ENCODE data around the gene RNF213.

Gene RNF213

GRCh38 chr17:80262775-80263244 is 2.2 kb downstream of the RNF213 start:
- Histone ChIP-seq H3K9ac (ENCODE audit: low read length in 2 of 2) (peak overlapping the region in 1 of 2 donors; percentile 51), H3K4me3 (ENCODE audit: low read length in 2 of 2) (peak overlapping the region; percentile 71 to 80), H3K27ac (ENCODE audit: low read length) (peak overlapping the region; percentile 82), H3K27me3 (ENCODE audit: control insufficient read depth in 1 of 2, insufficient read depth in 2 of 2, low read length in 2 of 2) (no peaks in the 10 kb centered on the region), H3K9me3 (ENCODE audit: control insufficient read depth in 2 of 2, low read length in 2 of 2) (no peaks in the 10 kb centered on the region), H3K36me3 (ENCODE audit: control insufficient read depth in 2 of 2, insufficient read depth in 2 of 2, low read length in 2 of 2) (peaks cover 3 to 9% of the 10 kb centered on the region in 2 donors), H3K4me1 (ENCODE audit: control insufficient read depth, insufficient read depth, low read length) (peaks cover 37% of the 10 kb centered on the region)

- peaks cover 3 to 9% of the 10 kb centered on the region in 2 donors for H3K36me3 ChIP-seq (ENCODE audit: control insufficient read depth in 2 of 2, insufficient read depth in 2 of 2, low read length in 2 of 2)
- peak overlapping the region; percentile 71 to 80 for H3K4me3 ChIP-seq (ENCODE audit: low read length in 2 of 2)
- peak overlapping the region; percentile 82 for H3K27ac ChIP-seq (ENCODE audit: low read length)
- H3K9ac ChIP-seq (ENCODE audit: low read length in 2 of 2): peak overlapping the region; percentile 47 to 51
- no peaks in the 10 kb centered on the region for H3K9me3 ChIP-seq (ENCODE audit: control insufficient read depth in 2 of 2, low read length in 2 of 2)
- H3K27me3 ChIP-seq (ENCODE audit: control insufficient read depth in 1 of 2, insufficient read depth in 2 of 2, low read length in 2 of 2): no peaks in the 10 kb centered on the region
- peaks cover 37% of the 10 kb centered on the region for H3K4me1 ChIP-seq (ENCODE audit: control insufficient read depth, insufficient read depth, low read length)
Observed at GRCh38 chr17:80263253-80264204, 2.9 kb downstream of the RNF213 start.

DNA sequence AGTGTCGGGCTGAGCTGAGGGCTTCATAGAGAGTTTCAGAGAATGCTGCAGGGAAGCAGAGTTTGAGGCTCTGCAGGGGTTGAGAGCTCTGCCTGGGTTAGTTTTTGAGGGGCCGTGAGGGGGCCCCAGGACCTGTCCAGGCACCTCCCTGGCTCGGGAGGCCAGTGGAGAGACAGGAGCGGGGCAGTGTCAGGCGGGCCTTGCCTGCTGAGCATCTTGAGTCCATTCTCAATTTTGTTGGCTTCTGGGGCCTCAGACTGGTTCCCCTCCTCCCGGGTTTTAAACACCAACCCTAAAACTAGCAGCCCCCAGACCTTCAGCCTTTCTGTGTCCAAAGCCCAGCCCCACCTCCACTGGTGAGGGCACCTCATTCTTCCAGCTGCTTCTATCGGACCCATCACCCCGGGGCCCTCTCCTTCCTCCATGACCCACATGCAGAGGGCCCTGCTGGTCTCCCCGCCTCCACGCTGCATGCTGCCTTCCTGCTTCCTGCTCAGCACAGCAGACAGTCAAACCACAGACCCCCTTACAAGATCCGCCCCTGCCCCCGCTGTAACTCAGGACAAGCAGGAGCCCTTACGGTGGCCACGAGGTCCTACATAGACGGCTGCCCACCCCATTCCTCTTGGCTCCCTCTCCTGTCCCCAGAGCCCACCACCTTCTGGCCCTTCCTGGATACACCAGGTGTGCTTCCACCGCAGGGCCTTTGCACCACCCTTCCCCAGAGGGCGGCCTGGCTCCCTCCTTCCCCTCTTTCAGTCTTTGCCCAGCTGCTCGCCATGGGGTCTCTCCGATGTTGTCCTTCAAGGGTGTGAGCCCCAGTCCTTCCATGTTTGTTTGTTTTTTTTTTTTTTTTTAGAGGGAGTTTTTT is 3.8 kb downstream of the RNF213 start:
- peaks cover 11 to 17% of the 10 kb centered on the region in 2 donors for H3K36me3 ChIP-seq (ENCODE audit: control insufficient read depth in 2 of 2, insufficient read depth in 2 of 2, low read length in 2 of 2)
- H3K9ac ChIP-seq (ENCODE audit: low read length in 2 of 2): no peak overlapping the region
- H3K4me1 ChIP-seq (ENCODE audit: control insufficient read depth, insufficient read depth, low read length): peaks cover 37% of the 10 kb centered on the region
- peak overlapping the region in 1 of 2 donors; percentile 71 for H3K4me3 ChIP-seq (ENCODE audit: low read length in 2 of 2)
- no peaks in the 10 kb centered on the region for H3K27me3 ChIP-seq (ENCODE audit: control insufficient read depth in 1 of 2, insufficient read depth in 2 of 2, low read length in 2 of 2)
- H3K27ac ChIP-seq (ENCODE audit: low read length): peak overlapping the region; percentile 46
- H3K9me3 ChIP-seq (ENCODE audit: control insufficient read depth in 2 of 2, low read length in 2 of 2): no peaks in the 10 kb centered on the region

- Histone ChIP-seq H3K27me3 (ENCODE audit: control insufficient read depth in 1 of 2, insufficient read depth in 2 of 2, low read length in 2 of 2) (no peaks in the 10 kb centered on the region), H3K27ac (ENCODE audit: low read length) (no peak overlapping the region), H3K9ac (ENCODE audit: low read length in 2 of 2) (no peak overlapping the region), H3K4me1 (ENCODE audit: control insufficient read depth, insufficient read depth, low read length) (peaks cover 30% of the 10 kb centered on the region), H3K4me3 (ENCODE audit: low read length in 2 of 2) (no peak overlapping the region), H3K9me3 (ENCODE audit: control insufficient read depth in 2 of 2, low read length in 2 of 2) (no peaks in the 10 kb centered on the region), H3K36me3 (ENCODE audit: control insufficient read depth in 2 of 2, insufficient read depth in 2 of 2, low read length in 2 of 2) (peaks cover 18 to 22% of the 10 kb centered on the region in 2 donors)
Observed at GRCh38 chr17:80265205-80266068, 4.8 kb downstream of the RNF213 start.

GRCh38 chr17:80267391-80267790 is 6.7 kb downstream of the RNF213 start:
- no peak overlapping the region for H3K4me3 ChIP-seq (ENCODE audit: low read length in 2 of 2)
- no peak overlapping the region for H3K27ac ChIP-seq (ENCODE audit: low read length)
- H3K9ac ChIP-seq (ENCODE audit: low read length in 2 of 2): no peak overlapping the region
- no peaks in the 10 kb centered on the region for H3K9me3 ChIP-seq (ENCODE audit: control insufficient read depth in 2 of 2, low read length in 2 of 2)
- no peaks in the 10 kb centered on the region for H3K27me3 ChIP-seq (ENCODE audit: control insufficient read depth in 1 of 2, insufficient read depth in 2 of 2, low read length in 2 of 2)
- peaks cover 18 to 22% of the 10 kb centered on the region in 2 donors for H3K36me3 ChIP-seq (ENCODE audit: control insufficient read depth in 2 of 2, insufficient read depth in 2 of 2, low read length in 2 of 2)
- H3K4me1 ChIP-seq (ENCODE audit: control insufficient read depth, insufficient read depth, low read length): peaks cover 20% of the 10 kb centered on the region

DNA sequence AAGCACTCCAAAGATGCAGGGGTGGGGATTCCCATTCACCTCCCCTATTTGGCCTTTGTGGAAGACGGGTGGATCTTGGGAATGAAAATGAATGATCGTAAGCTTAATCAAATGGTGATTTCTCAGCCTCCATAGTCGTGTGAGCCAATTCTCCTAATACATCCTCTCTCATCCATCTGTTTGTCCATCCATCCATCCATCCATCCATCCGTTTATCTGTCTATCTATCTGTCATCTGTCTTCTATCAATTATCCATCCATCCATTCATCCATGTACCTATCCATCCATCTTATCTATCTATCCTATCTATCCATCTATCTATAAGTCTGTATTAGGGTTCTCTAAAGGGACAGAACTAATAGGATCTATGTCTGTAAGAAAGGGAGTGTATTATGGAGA is 7.8 kb downstream of the RNF213 start:
- Histone ChIP-seq H3K9ac (ENCODE audit: low read length in 2 of 2) (no peak overlapping the region), H3K27ac (ENCODE audit: low read length) (no peak overlapping the region), H3K36me3 (ENCODE audit: control insufficient read depth in 2 of 2, insufficient read depth in 2 of 2, low read length in 2 of 2) (peaks cover 18 to 22% of the 10 kb centered on the region in 2 donors), H3K4me1 (ENCODE audit: control insufficient read depth, insufficient read depth, low read length) (peaks cover 10% of the 10 kb centered on the region), H3K9me3 (ENCODE audit: control insufficient read depth in 2 of 2, low read length in 2 of 2) (no peaks in the 10 kb centered on the region), H3K4me3 (ENCODE audit: low read length in 2 of 2) (no peak overlapping the region), H3K27me3 (ENCODE audit: control insufficient read depth in 1 of 2, insufficient read depth in 2 of 2, low read length in 2 of 2) (no peaks in the 10 kb centered on the region)

DNA sequence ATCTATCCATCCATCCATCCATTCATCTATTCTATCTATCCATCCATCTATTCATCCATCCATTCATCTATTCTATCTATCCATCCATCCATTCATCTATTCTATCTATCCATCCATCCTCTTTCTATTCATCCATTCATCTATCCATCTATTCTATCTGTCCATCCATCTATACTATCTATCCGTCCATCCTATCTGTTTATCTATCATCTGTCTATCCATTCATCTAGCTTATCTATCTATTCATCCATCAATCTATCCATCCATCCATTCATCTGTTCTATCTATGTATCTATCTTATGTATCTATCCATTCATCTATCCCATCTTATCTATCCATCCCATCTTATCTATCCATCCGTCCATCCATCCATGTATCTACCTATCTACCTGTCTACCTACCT is 8.8 kb downstream of the RNF213 start:
- Histone ChIP-seq H3K27ac (ENCODE audit: low read length) (no peak overlapping the region), H3K4me1 (ENCODE audit: control insufficient read depth, insufficient read depth, low read length) (peaks cover 1% of the 10 kb centered on the region), H3K9me3 (ENCODE audit: control insufficient read depth in 2 of 2, low read length in 2 of 2) (no peaks in the 10 kb centered on the region), H3K27me3 (ENCODE audit: control insufficient read depth in 1 of 2, insufficient read depth in 2 of 2, low read length in 2 of 2) (no peaks in the 10 kb centered on the region), H3K36me3 (ENCODE audit: control insufficient read depth in 2 of 2, insufficient read depth in 2 of 2, low read length in 2 of 2) (peaks cover 21 to 22% of the 10 kb centered on the region in 2 donors), H3K4me3 (ENCODE audit: low read length in 2 of 2) (no peak overlapping the region), H3K9ac (ENCODE audit: low read length in 2 of 2) (no peak overlapping the region)

GRCh38 chr17:80270104-80270503 is 9.5 kb downstream of the RNF213 start:
- no peak overlapping the region for H3K4me3 ChIP-seq (ENCODE audit: low read length in 2 of 2)
- no peak overlapping the region for H3K9ac ChIP-seq (ENCODE audit: low read length in 2 of 2)
- no peaks in the 10 kb centered on the region for H3K27me3 ChIP-seq (ENCODE audit: control insufficient read depth in 1 of 2, insufficient read depth in 2 of 2, low read length in 2 of 2)
- no peaks in the 10 kb centered on the region for H3K9me3 ChIP-seq (ENCODE audit: control insufficient read depth in 2 of 2, low read length in 2 of 2)
- H3K36me3 ChIP-seq (ENCODE audit: control insufficient read depth in 2 of 2, insufficient read depth in 2 of 2, low read length in 2 of 2): peaks cover 21 to 22% of the 10 kb centered on the region in 2 donors
- H3K27ac ChIP-seq (ENCODE audit: low read length): no peak overlapping the region
- H3K4me1 ChIP-seq (ENCODE audit: control insufficient read depth, insufficient read depth, low read length): no peaks in the 10 kb centered on the region

- no peak overlapping the region for H3K4me3 ChIP-seq (ENCODE audit: low read length in 2 of 2)
- H3K4me1 ChIP-seq (ENCODE audit: control insufficient read depth, insufficient read depth, low read length): no peaks in the 10 kb centered on the region
- no peaks in the 10 kb centered on the region for H3K9me3 ChIP-seq (ENCODE audit: control insufficient read depth in 2 of 2, low read length in 2 of 2)
- H3K27ac ChIP-seq (ENCODE audit: low read length): no peak overlapping the region
- peaks cover 15 to 18% of the 10 kb centered on the region in 2 donors for H3K36me3 ChIP-seq (ENCODE audit: control insufficient read depth in 2 of 2, insufficient read depth in 2 of 2, low read length in 2 of 2)
- H3K9ac ChIP-seq (ENCODE audit: low read length in 2 of 2): no peak overlapping the region
- H3K27me3 ChIP-seq (ENCODE audit: control insufficient read depth in 1 of 2, insufficient read depth in 2 of 2, low read length in 2 of 2): no peaks in the 10 kb centered on the region
Observed at GRCh38 chr17:80270836-80271235, 10.2 kb downstream of the RNF213 start.

DNA sequence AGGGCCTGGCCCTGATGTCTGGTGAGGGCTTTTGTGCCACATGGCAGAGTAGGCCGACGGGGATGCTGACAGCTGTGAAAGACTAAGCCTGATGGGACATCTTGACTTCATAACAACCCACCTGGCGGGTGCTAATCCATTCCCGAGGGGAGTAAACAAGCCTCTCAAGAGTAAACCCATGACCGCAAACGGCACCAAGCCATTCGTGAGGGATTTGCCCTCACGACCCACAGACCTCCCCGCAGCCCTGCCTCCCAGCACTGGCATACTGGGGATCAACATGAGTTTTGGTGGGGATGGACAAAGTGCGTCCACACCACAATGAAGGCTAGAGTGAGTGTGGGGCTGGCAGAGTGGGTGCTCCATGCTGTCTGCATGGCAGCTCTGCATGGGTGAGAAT is 11.7 kb downstream of the RNF213 start:
- H3K36me3 ChIP-seq (ENCODE audit: control insufficient read depth in 2 of 2, insufficient read depth in 2 of 2, low read length in 2 of 2): peaks cover 17 to 18% of the 10 kb centered on the region in 2 donors

More for the DNA sequence above, 11.7 kb downstream of the RNF213 start:
- no peak overlapping the region for H3K27ac ChIP-seq (ENCODE audit: low read length)
- no peaks in the 10 kb centered on the region for H3K27me3 ChIP-seq (ENCODE audit: control insufficient read depth in 1 of 2, insufficient read depth in 2 of 2, low read length in 2 of 2)
- no peak overlapping the region for H3K4me3 ChIP-seq (ENCODE audit: low read length in 2 of 2)
- H3K9ac ChIP-seq (ENCODE audit: low read length in 2 of 2): no peak overlapping the region
- no peaks in the 10 kb centered on the region for H3K9me3 ChIP-seq (ENCODE audit: control insufficient read depth in 2 of 2, low read length in 2 of 2)
- no peaks in the 10 kb centered on the region for H3K4me1 ChIP-seq (ENCODE audit: control insufficient read depth, insufficient read depth, low read length)

Data from stomach smooth muscle (tissue), 2 donors.